ENCODE data around the gene CNTN1. TPM values are rescaled to one million over a fixed set of nuclear protein-coding genes. Genes with fewer than 3 reads are reported as not detected.

The CNTN1 gene
- total RNA-seq, 1 experiment from 2014 or later, result 6.5 TPM

DNA sequence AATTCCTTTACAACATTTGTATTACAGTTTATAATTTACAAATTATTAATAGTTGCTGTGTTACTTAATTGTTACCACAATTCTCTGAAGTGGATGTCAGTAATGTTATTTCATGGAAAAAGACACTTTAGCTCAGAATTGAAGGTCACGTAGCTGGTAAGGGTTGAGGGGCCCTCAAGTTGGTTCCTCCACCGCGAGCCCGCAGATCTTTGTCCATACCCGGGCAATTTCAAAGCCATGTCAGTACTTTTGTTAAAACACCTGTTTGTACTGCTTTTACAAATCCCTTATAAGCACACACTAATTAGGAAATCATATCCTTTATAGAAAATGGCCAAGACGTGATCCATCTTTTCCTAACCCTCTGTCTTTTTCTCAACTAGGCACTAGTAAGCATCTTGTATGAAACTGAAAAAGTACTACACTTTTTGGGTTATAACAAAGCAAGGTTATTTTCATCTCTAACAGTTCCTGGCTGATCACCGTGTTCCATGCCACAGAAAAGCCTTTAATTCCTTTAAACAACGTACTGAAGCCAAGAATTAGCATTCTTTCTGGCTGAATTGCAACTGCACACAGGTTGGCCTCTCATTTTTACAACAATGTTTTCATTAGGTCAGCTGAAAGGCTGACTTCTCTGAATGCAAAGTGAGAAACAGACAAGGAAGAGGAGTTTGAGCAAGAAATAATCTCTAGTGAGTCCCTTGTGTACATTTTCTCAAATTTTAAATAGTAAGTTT, 76.1 kb downstream of the CNTN1 start:
- Histone ChIP-seq H2BK20ac (ENCODE audit: low read depth, low read length, poor library complexity, severe bottlenecking) (no peak overlapping the region), H2BK120ac (ENCODE audit: low read depth, low read length, poor library complexity, severe bottlenecking) (no peak overlapping the region), H3K14ac (ENCODE audit: insufficient read depth, low read length) (no peak overlapping the region), H3K9me3 (ENCODE audit: control insufficient read depth, low read depth, low read length) (no peaks in the 10 kb centered on the region), H2AK5ac (ENCODE audit: insufficient read length, low read length) (no peak overlapping the region), H2BK12ac (ENCODE audit: insufficient read length, low read depth, low read length) (no peak overlapping the region), H3K4me1 (ENCODE audit: insufficient read depth, low read length) (no peaks in the 10 kb centered on the region; the same call in 1 of the 2 replicates), H3K4me2 (ENCODE audit: insufficient read depth, insufficient read length, low read length) (no peak overlapping the region), H4K8ac (replicated peaks; ENCODE audit: insufficient read length, low read depth, low read length) (no peak overlapping the region), H4K91ac (ENCODE audit: insufficient read length, low read depth, low read length) (no peak overlapping the region), H3K18ac (ENCODE audit: insufficient read length, low read depth, low read length) (no peak overlapping the region), H4K20me1 (ENCODE audit: control insufficient read depth, insufficient read depth, insufficient read length) (no peaks in the 10 kb centered on the region), H2BK15ac (ENCODE audit: low read depth, low read length) (no peak overlapping the region), H4K5ac (ENCODE audit: insufficient read length, low read depth, low read length) (no peak overlapping the region), H2BK5ac (ENCODE audit: insufficient read length, low read length) (no peak overlapping the region), H3K56ac (ENCODE audit: insufficient read length, low read depth, low read length) (no peak overlapping the region), H2AFZ (ENCODE audit: low read length) (no peak overlapping the region), H3K9ac (ENCODE audit: extremely low read depth, insufficient read length, low read length) (no peak overlapping the region), H3K79me2 (ENCODE audit: insufficient read depth, low read length) (no peaks in the 10 kb centered on the region), H3K27ac (ENCODE audit: insufficient read length, low read depth, low read length) (no peak overlapping the region), H3K79me1 (ENCODE audit: insufficient read depth, low read depth, low read length, poor library complexity, severe bottlenecking) (no peaks in the 10 kb centered on the region), H3K23ac (ENCODE audit: insufficient read length, low read depth, low read length) (no peak overlapping the region), H3T11ph (ENCODE audit: low read length) (no peak overlapping the region), H3K23me2 (ENCODE audit: insufficient read length, low read depth, low read length, poor library complexity, severe bottlenecking) (no peaks in the 10 kb centered on the region), H3K27me3 (ENCODE audit: insufficient read depth, low read length) (no peaks in the 10 kb centered on the region), H3K4ac (ENCODE audit: low read depth, low read length) (no peak overlapping the region)
- Mint-ChIP-seq H3K9me3 (no peaks in the 10 kb centered on the region), H3K36me3 (ENCODE audit: insufficient read depth in 1 of 3, low read depth in 3 of 3) (peaks cover 0 to 4% (median 0%) of the 10 kb centered on the region in 3 experiments; a peak in 2 of 7 replicates), H3K27ac (no peak overlapping the region; a peak in 1 of 7 replicates), H3K4me1 (peaks cover 2 to 6% of the 10 kb centered on the region in 2 experiments; a peak in 1 of 4 replicates), H3K4me3 (no peak overlapping the region), H3K27me3 (ENCODE audit: low read depth) (no peaks in the 10 kb centered on the region)
- no peak for DNase-seq
- TF ChIP-seq, protein P1, sequence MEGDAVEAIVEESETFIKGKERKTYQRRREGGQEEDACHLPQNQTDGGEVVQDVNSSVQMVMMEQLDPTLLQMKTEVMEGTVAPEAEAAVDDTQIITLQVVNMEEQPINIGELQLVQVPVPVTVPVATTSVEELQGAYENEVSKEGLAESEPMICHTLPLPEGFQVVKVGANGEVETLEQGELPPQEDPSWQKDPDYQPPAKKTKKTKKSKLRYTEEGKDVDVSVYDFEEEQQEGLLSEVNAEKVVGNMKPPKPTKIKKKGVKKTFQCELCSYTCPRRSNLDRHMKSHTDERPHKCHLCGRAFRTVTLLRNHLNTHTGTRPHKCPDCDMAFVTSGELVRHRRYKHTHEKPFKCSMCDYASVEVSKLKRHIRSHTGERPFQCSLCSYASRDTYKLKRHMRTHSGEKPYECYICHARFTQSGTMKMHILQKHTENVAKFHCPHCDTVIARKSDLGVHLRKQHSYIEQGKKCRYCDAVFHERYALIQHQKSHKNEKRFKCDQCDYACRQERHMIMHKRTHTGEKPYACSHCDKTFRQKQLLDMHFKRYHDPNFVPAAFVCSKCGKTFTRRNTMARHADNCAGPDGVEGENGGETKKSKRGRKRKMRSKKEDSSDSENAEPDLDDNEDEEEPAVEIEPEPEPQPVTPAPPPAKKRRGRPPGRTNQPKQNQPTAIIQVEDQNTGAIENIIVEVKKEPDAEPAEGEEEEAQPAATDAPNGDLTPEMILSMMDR (conservative IDR thresholded peaks at IDR 0.05), result no peak
- no CpG with 5 or more reads among the region's 8 CpGs for WGBS (ENCODE audit: extremely low coverage, insufficient read length, low lambda C conversion rate)

Measured in H9 (cell line).